Left ventricle myocardium inferior (tissue), 1 donor: Measurements from ENCODE around the gene DPYSL5. TPM values are rescaled to one million over a fixed set of nuclear protein-coding genes. Genes with fewer than 3 reads are reported as not detected.
A peak's percentile ranks its signal among the peaks of the same experiment; 100 is the strongest.

ENCODE experiments used
- DNase-seq: peaks from one replicate; pipeline ENCODE4 v3.0.0-alpha.2; 2020
- H3K27ac ChIP-seq: fragments of 200-600 bp; replicated peaks from 2 replicates; pipeline ENCODE4 v1.8.0; 2021
- H3K27me3 ChIP-seq: fragments of 200-600 bp; 2 replicates; pipeline ENCODE4 v1.8.0; 2021; ENCODE audit warnings: low read depth
- H3K36me3 ChIP-seq: fragments of 200-600 bp; 2 replicates; pipeline ENCODE4 v1.8.0; 2021
- H3K4me1 ChIP-seq: fragments of 200-600 bp; 2 replicates; pipeline ENCODE4 v1.8.0; 2021
- H3K4me3 ChIP-seq: fragments of 200-600 bp; 2 replicates; pipeline ENCODE4 v1.8.0; 2021; ENCODE audit warnings: mild to moderate bottlenecking, moderate library complexity
- H3K9me3 ChIP-seq: fragments of 200-600 bp; replicated peaks from 2 replicates; pipeline ENCODE4 v1.8.0; 2021
- CTCF ChIP-seq: fragments of 200-600 bp; IDR thresholded peaks from 2 replicates; pipeline ENCODE4 v1.8.0; 2021; ENCODE audit warnings: antibody characterized with exemption, mild to moderate bottlenecking, borderline replicate concordance
- intact Hi-C: fragments of 100-400 bp; cut with micrococcal nuclease; formaldehyde crosslinking; loops from one replicate; pipeline ENCODE4 v1.11.0; 2022
- total RNA-seq: library from RNA; stranded (reverse); fragmentation: NEBNext Ultra II Directional; extraction: Animal tissue kit (Norgen Biotek cat#: 25700); gene quantifications from one replicate; pipeline ENCODE4 v1.2.1, GENCODE V29; 2021
- donor health status: DM: no; HTN: yes; CAD: no; lungs with severe emphysema.

DPYSL5 gene
- total RNA-seq, 1 donor from 2014 or later: not detected

- Histone ChIP-seq H3K36me3 (no peaks in the 10 kb centered on the region), H3K4me3 (no peak overlapping the region), H3K27ac (peak overlapping the region; percentile 17), H3K9me3 (no peaks in the 10 kb centered on the region), H3K27me3 (no peaks in the 10 kb centered on the region), H3K4me1 (peaks cover 66% of the 10 kb centered on the region)
- peak; percentile 37 for DNase-seq
- no peak for TF ChIP-seq CTCF
- intact Hi-C loops: loop anchor here (5.0 kb wide), 1 partner anchor 34 kb away; no protein-coding TSS in a partner anchor
Observed at GRCh38 chr2:26978061-26978596, 130.2 kb downstream of the DPYSL5 start.

GRCh38 chr2:26979741-26980140, 131.8 kb downstream of the DPYSL5 start:
- peak overlapping the region; percentile 10 for H3K27ac ChIP-seq
- TF ChIP-seq CTCF: no peak
- no peaks in the 10 kb centered on the region for H3K36me3 ChIP-seq
- intact Hi-C loops: loop anchor here (5.0 kb wide), 1 partner anchor 33 kb away; no protein-coding TSS in a partner anchor
- H3K4me1 ChIP-seq: peaks cover 68% of the 10 kb centered on the region
- H3K4me3 ChIP-seq: no peak overlapping the region
- no peaks in the 10 kb centered on the region for H3K27me3 ChIP-seq
- no peak for DNase-seq
- H3K9me3 ChIP-seq: no peaks in the 10 kb centered on the region

- no peaks in the 10 kb centered on the region for H3K27me3 ChIP-seq
- DNase-seq: no peak
- H3K4me1 ChIP-seq: peaks cover 60% of the 10 kb centered on the region
- no peak overlapping the region for H3K4me3 ChIP-seq
- no peak for TF ChIP-seq CTCF
- H3K36me3 ChIP-seq: no peaks in the 10 kb centered on the region
- intact Hi-C loops: no loop called here
- no peak overlapping the region for H3K27ac ChIP-seq
- H3K9me3 ChIP-seq: no peaks in the 10 kb centered on the region
Observed at GRCh38 chr2:26980971-26981370, 133.0 kb downstream of the DPYSL5 start.

GRCh38 chr2:26982102-26982742, 134.3 kb downstream of the DPYSL5 start:
- H3K27me3 ChIP-seq: no peaks in the 10 kb centered on the region
- H3K27ac ChIP-seq: peak overlapping the region; percentile 67
- DNase-seq: peak; percentile 65
- H3K4me1 ChIP-seq: peaks cover 48% of the 10 kb centered on the region
- no peaks in the 10 kb centered on the region for H3K9me3 ChIP-seq
- H3K36me3 ChIP-seq: no peaks in the 10 kb centered on the region
- peak; percentile 64 for TF ChIP-seq CTCF
- intact Hi-C loops: no loop called here
- no peak overlapping the region for H3K4me3 ChIP-seq

- peaks cover 33% of the 10 kb centered on the region for H3K4me1 ChIP-seq
- no peaks in the 10 kb centered on the region for H3K9me3 ChIP-seq
- no peak overlapping the region for H3K27ac ChIP-seq
- no peaks in the 10 kb centered on the region for H3K27me3 ChIP-seq
- DNase-seq: no peak
- TF ChIP-seq CTCF: no peak
- H3K36me3 ChIP-seq: no peaks in the 10 kb centered on the region
- intact Hi-C loops: no loop called here
- no peak overlapping the region for H3K4me3 ChIP-seq
Observed at GRCh38 chr2:26983746-26984145, 135.8 kb downstream of the DPYSL5 start.
